Stimulated activated naive CD8-positive, alpha-beta T cell treated with anti-CD3 and anti-CD28 coated beads, Interleukin-15, Interleukin-2, amounts not matched to agents 100 ng/mL and 50 ng/mL, for 24 hours (primary cell): Measurements from ENCODE around the gene TEFM.

Experiments used
- H3K27ac Mint-ChIP-seq: one replicate; pipeline ENCODE4 v1.8.0; 2021; ENCODE audit warnings: mild to moderate bottlenecking, mixed read lengths
- H3K27me3 Mint-ChIP-seq: one replicate; pipeline ENCODE4 v1.8.0; 2021; ENCODE audit warnings: mixed read lengths
- H3K36me3 Mint-ChIP-seq: one replicate; pipeline ENCODE4 v1.8.0; 2021; ENCODE audit warnings: low read depth, mixed read lengths
- H3K4me1 Mint-ChIP-seq: one replicate; pipeline ENCODE4 v1.8.0; 2021; ENCODE audit warnings: low read depth, mixed read lengths
- H3K4me3 Mint-ChIP-seq: one replicate; pipeline ENCODE4 v1.8.0; 2021; ENCODE audit warnings: mild to moderate bottlenecking, mixed read lengths
- H3K9me3 Mint-ChIP-seq: one replicate; pipeline ENCODE4 v1.8.0; 2021; ENCODE audit warnings: mixed read lengths

The TEFM gene

DNA sequence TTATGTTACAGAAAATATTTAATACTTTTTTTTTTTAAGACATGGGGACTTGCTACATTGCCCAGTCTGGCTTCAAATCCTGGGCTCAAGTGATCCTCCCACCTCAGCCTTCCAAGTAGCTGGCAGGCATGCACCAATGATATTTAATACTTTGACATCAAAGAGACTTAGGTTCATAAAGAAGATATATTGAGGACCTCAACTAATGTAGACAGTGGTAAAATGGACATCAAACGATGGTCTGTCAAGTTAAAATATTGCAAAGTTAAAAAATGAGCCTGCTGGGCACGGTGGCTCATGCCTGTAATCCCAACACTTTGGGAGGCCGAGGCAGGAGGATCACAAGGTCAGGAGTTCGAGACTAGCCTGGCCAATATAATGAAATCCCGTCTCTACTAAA lies 8.7 kb downstream of the TEFM start:
- Mint-ChIP-seq H3K4me1 (peaks cover 5% of the 10 kb centered on the region), H3K4me3 (no peak overlapping the region), H3K27ac (no peak overlapping the region), H3K36me3 (peaks cover 55% of the 10 kb centered on the region), H3K27me3 (no peaks in the 10 kb centered on the region), H3K9me3 (no peaks in the 10 kb centered on the region)

DNA sequence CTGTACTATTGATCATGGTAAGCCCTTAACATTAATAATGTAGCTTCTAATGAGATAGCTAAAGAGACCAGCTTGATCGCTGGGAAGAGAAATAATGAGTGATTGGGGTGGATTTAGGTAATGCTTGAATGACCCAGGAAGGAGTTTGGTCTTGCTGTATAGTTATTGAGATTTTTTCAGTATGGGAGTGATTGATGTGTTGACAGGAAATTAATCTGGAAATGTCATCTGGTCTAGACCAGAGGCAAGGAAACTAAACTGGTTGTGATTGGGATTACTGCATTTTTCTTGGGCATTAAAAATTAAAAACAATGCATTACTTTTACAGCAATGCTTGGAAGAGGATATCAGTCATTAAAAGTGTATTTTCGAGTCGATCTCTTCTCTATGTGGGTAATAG lies 11.8 kb downstream of the TEFM start:
- no peaks in the 10 kb centered on the region for H3K9me3 Mint-ChIP-seq
- H3K36me3 Mint-ChIP-seq: peaks cover 51% of the 10 kb centered on the region

DNA sequence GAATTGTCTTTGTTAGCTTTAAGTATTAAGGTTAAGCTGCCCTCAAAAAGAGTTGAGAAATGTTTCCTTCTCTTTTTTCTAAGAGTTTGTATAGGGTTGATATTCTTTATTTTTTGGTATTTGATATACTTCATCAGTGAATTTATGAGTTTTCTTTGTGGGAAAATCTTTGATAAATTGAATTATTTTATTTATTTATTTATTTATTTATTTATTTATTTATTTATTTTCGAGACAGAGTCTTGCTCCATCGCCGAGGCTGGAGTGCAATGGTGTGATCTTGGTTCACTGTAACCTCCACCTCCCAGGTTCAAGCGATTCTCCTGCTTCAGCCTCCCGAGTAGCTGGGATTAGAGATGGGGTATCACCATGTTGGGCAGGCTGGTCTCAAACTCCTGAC lies 19.9 kb downstream of the TEFM start:
- Mint-ChIP-seq H3K4me1 (no peaks in the 10 kb centered on the region), H3K9me3 (no peaks in the 10 kb centered on the region), H3K4me3 (no peak overlapping the region), H3K36me3 (peaks cover 32% of the 10 kb centered on the region), H3K27ac (no peak overlapping the region), H3K27me3 (no peaks in the 10 kb centered on the region)

More for the DNA sequence above, 11.8 kb downstream of the TEFM start:
- no peak overlapping the region for H3K4me3 Mint-ChIP-seq
- no peak overlapping the region for H3K27ac Mint-ChIP-seq
- H3K4me1 Mint-ChIP-seq: no peaks in the 10 kb centered on the region
- H3K27me3 Mint-ChIP-seq: no peaks in the 10 kb centered on the region

DNA sequence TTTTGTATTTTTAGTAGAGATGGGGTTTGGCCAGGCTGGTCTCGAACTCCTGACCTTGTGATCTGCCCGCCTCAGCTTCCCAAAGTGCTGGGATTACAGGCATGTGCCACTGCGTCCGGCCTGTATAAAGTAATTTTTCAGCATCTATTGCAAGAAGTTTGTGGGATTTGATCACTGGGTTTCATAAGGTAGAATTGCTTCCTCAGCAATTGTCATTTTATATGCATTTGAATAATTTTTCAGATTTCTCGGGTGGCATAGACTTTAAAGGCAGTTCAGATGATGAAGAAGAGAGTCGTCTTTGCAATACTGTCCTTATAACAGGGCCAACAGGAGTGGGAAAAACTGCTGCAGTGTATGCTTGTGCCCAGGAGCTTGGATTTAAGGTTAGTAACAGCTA lies 37.0 kb downstream of the TEFM start:
- peaks cover 60% of the 10 kb centered on the region for H3K36me3 Mint-ChIP-seq
- no peaks in the 10 kb centered on the region for H3K4me1 Mint-ChIP-seq
- H3K4me3 Mint-ChIP-seq: no peak overlapping the region
- H3K9me3 Mint-ChIP-seq: no peaks in the 10 kb centered on the region
- H3K27ac Mint-ChIP-seq: no peak overlapping the region
- H3K27me3 Mint-ChIP-seq: no peaks in the 10 kb centered on the region

- Mint-ChIP-seq H3K9me3 (no peaks in the 10 kb centered on the region), H3K4me1 (no peaks in the 10 kb centered on the region), H3K4me3 (no peak overlapping the region), H3K36me3 (peaks cover 50% of the 10 kb centered on the region), H3K27ac (no peak overlapping the region), H3K27me3 (no peaks in the 10 kb centered on the region)
Observed at GRCh38 chr17:30864636-30865035, 41.4 kb downstream of the TEFM start.

DNA sequence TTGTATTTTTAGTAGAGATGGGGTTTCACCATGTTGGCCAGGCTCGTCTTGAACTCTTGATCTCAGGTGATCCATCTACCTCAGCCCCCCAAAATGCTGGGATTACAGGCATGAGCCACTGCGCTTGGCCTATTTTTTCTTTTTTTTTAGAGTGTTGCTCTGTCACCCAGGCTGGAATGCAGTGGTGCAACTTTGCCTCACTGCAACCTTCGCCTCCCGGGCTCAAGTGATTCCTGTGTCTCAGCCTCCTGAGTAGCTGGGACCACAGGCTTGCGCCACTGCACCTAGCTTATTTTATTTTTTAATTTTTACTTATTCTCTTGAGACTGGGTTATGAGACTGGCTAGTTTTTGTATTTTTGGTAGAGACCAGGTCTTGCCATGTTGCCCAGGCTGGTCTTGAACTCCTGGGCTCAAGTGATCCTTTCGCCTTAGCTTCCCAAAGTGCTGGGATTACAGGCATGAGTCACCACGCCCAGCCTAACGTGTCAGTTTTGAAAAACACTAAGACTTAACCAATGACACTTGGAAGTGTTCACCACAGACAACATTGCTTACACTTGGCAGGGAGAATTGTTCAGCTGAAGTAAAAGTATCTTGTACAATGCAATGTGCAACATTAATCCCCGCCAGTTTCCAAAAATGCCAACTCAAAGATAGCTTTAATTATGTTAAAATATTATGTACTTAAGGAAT lies 47.3 kb downstream of the TEFM start:
- Mint-ChIP-seq H3K4me1 (no peaks in the 10 kb centered on the region), H3K27ac (no peak overlapping the region), H3K36me3 (peaks cover 51% of the 10 kb centered on the region), H3K4me3 (no peak overlapping the region), H3K27me3 (no peaks in the 10 kb centered on the region), H3K9me3 (no peaks in the 10 kb centered on the region)

DNA sequence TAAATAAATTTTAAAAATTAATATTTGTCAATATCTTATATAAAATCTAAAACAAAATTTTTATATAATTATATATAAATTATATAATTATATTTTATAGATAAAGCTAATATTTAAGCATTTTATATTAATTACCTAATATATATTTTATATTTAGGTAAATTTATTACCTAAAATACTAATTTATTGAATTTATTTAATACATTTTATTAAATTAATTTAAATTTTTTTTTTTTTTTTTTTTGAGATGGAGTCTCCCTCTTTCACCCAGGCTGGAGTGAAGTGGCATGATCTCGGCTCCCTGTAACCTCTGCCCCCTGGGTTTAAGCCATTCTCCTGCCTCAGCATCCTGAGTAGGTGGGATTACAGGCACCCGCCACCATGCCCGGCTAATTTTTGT lies 51.9 kb downstream of the TEFM start:
- Mint-ChIP-seq H3K4me3 (no peak overlapping the region), H3K4me1 (no peaks in the 10 kb centered on the region), H3K9me3 (no peaks in the 10 kb centered on the region), H3K27me3 (no peaks in the 10 kb centered on the region), H3K36me3 (peaks cover 55% of the 10 kb centered on the region), H3K27ac (no peak overlapping the region)
